HUDEP-2 (cell line): ENCODE data around the gene GSTP1.

ENCODE experiments used
- DNase-seq, 76 experiments: peaks; one replicate each; lab custom pipeline; 2025; ENCODE audit not compliant: unreplicated experiment in 76 of 76; lab: John Stamatoyannopoulos, UW

Gene GSTP1

DNA sequence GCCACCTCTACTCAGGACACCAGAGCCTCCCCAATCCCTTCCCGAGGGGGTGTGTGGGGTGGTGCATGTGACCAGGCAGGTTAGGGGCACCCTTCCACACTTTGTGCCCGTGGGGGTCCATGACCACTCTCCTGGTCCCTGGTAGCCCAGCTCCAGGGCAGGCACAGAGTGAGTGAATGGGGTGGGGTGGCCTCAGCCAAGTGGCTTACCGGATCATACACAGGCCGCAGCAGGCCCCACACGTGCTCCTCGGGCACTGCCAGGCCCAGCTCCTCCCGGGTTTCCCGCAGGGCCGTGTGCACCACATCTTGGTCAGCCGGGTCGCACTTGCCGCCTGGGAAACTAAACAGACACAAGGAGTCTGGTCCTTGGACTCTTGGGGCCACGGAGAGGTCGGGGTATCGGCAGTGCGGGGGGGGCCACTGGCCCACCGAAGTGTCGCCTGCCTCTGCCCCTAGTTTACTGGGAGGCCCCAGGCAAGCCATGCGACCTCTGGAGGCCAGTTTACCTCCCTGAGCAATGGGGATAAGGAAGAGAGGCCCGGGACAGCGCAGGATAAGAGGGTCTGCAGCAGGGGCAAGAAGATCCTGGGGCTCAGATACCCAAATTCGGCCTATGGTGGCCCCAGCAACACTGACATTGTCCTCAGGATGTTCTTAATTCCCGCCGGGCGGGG, 45.2 kb downstream of the GSTP1 start:
- DNase-seq = peak in 2 of 76 experiments; percentile 16 to 17

- peak in 72 of 76 experiments; percentile 35 to 98 (median 83) for DNase-seq
These were observed 46.0 kb downstream of the GSTP1 start, which contains the start of gene NUDT8 for GRCh38 chr11:67629386-67630227. Gene NUDT8 (minus strand): TSS chr11:67629937. CDS start chr11:67629911, 26 bp downstream.

DNA sequence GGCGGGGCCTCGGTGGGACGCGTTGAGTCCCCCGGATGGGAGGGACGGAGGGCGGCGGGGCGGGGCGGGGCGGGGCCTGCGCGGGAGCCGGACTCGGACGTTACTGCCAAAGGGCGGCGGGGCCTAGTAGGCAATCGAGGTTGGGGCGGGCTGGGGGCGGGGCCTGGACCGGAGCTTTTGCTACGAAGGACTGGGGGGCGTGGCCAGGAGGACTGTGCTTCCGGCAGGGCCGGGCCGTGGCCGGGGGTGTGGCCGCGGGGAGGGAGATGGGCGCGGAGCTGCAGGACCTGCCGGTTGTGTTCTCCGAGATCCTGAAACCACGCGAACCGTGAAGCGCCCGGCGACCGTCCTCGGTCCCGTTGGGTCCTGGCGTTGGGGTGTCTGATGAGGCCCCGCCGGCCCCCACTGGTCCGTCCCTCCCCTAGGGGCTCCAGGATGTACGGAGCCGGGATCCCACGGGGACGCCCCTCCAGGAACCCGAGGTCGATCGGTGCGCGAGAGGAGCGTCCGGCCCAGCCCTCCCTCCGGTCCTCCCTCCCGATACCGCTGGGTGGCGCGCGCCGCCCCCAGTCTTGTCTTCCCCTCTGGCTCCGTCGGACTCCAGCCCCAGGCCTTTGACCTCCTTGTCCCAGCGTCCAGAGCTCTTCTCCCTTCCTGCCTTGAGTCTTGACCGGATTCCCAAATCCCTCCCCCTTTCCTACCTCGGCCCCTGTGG, 46.8 kb downstream of the GSTP1 start:
- DNase-seq = peak in 75 of 76 experiments; percentile 70 to 100 (median 97)

DNA sequence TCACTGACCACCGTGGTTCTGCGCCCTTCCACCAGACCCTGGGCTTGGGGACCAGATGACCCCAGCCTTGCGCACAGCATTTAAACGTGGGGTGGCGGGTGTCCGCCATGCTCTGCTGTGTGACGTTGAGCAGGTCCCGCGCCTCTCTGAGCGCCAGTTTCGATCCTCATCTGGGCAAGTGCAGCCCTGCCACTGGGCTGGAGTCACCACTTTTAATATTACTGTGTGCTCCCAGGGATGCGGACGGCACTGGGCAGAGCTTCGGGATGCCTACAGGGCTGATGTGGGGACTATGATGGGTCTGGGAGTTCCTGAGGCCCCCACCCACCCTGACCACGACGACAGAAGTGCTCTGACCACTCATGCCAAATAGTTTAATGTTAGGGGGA, 47.3 kb downstream of the GSTP1 start:
- no peak for DNase-seq

- DNase-seq = no peak
These were observed 47.8 kb downstream of the GSTP1 start for GRCh38 chr11:67631411-67631810.

DNA sequence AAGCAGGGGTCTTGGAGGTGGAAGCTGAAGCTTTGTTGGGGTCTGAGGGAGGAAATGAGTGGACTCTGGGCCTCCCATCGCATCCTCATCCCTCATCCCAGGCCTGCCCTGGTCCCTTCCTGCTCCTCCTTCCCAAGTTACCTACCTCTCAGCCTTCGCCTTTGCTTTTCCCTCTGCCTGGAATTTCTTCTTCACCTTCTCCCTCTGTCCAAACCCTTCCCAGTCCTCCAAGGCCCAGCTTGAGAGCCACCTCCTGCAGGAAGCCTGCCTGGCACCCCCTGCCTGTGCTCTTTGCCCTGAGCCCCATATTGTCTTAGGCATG, 48.2 kb downstream of the GSTP1 start:
- no peak for DNase-seq

- peak in 31 of 76 experiments; percentile 3 to 43 (median 20) for DNase-seq
These were observed 48.8 kb downstream of the GSTP1 start for GRCh38 chr11:67632175-67632981.

DNA sequence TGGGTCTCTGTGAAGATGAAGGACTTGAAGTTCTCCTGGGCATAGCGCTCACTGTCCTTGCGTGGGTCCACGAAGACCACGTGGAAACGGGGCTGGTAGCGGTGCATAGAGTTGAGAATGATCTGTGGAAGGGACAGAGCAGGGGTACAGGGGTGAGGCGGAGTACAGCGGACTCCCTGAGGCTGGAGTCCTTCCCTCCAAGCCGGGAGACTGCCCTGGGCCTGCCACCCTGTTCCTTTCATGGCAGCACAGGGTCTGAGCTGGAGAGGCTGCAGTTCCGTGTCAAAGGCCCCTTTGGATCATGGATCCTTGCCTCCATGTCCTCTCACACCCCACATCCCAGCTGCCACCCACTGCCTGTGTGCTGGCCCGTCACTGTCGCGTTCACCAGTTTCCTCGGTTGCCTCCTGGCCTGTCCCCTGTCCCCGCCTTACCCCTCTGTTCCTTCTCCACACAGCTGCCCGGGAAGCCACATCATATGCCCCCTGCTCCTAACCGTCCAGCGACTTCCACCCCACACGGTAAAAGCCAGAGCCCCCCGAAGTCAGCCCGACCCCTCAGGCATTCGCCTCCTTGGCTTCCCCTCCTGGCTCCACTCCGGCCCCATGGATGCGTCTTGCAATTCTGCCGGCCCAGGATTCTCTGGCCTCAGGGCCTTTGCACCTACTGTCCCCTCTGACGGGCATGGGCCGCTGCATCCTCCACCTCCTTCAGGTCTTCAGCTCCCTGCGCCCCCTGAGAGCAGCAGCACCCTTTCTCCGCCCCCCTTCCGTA, 49.6 kb downstream of the GSTP1 start:
- no peak for DNase-seq

- no peak for DNase-seq
These were observed 50.2 kb downstream of the GSTP1 start for GRCh38 chr11:67633758-67634365.

DNA sequence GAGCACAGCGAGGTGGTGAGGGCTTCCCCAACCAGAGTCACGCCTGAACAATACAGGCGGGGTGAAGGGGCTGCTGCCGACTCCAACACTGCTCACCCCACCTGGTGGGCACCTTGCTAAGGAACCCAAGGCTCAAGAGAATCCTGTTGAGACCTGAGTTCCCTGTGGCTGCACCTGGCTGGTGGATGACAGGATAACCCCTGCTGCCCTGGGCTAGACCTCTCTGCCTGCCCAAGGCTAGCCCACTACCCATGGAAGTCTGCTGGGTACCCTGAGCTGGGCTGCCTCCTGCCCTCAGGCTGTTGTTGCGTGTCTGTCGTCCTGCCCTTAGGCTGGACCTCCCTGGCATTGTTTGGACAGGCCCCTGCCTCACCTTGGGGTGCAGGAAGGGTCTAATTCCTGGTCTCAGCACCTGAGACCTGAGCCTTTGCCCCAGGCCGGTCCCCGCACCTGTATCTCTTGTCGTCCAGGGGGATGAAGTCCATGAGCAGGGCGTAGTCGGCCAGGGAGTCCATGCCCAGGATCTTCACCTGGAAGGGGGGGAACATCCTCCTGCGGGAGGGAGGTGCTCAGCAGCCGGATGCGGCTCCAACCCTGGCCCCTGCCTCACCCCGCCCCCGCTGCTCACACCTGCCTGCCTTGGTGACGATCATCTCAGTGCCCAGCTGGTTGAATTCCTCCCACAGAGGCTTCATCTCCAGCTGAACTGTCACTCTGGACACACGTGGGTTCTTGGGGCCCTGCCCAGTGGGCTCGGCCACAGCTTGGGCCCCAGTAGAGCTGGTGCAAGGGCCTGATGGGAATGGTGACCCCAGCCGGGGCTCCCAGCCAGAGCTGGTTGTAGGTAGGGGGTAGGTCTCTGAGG, 51.0 kb downstream of the GSTP1 start:
- no peak for DNase-seq

DNA sequence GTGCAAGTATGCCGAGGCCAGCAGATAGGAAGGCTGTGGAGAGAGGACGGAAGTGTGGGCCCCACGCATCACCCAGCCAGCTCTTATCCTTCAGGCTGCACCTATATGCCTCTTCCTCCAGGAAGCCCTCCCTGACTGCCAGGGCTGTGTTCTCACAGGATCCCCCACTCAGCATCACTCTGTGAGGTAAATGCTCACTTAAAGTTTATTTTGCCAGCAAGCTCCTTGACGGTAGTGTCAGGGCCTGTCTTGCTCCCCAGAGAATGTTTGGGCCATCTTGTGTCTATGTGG, 51.6 kb downstream of the GSTP1 start:
- DNase-seq = no peak
